ENCODE data around the gene DMBX1.

DNA sequence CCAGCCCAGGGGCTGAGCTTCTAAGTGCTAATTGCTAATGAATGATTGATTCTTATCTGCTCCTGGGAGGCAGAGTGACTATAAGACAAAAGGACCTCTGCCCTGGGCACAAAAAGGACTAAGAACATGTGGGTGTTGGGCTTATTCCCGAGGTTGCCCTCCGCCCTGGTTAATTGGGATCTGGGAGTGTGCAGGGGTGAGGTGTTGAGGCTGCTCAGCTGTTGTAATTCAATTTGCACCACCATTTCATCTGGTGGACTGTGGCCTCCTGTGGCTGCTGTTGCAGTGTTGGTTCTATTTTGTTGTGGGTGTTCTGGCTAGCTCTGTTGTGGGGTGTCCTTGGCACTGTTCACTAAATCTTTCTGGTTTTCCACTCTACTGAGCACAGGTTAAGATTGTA, 48.5 kb downstream of the DMBX1 start:
- TF ChIP-seq, protein P1, sequence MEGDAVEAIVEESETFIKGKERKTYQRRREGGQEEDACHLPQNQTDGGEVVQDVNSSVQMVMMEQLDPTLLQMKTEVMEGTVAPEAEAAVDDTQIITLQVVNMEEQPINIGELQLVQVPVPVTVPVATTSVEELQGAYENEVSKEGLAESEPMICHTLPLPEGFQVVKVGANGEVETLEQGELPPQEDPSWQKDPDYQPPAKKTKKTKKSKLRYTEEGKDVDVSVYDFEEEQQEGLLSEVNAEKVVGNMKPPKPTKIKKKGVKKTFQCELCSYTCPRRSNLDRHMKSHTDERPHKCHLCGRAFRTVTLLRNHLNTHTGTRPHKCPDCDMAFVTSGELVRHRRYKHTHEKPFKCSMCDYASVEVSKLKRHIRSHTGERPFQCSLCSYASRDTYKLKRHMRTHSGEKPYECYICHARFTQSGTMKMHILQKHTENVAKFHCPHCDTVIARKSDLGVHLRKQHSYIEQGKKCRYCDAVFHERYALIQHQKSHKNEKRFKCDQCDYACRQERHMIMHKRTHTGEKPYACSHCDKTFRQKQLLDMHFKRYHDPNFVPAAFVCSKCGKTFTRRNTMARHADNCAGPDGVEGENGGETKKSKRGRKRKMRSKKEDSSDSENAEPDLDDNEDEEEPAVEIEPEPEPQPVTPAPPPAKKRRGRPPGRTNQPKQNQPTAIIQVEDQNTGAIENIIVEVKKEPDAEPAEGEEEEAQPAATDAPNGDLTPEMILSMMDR (conservative IDR thresholded peaks at IDR 0.05) = no peak
- no peak for TF ChIP-seq ZFX (IDR thresholded peaks at IDR 0.05)

All from C4-2B (cell line).